Nephron (organoid): ENCODE data around the gene TBX5.
"Not testable (repeated sequence)": the region's sequence is repeated elsewhere in the genome, so short reads cannot be mapped to it uniquely, and the experiment has no call there.

Experiments used
- H3K27ac Mint-ChIP-seq, 3 experiments: 2 replicates each; pipeline ENCODE4 v1.8.0; 2020; ENCODE audit warnings: mixed read lengths in 3 of 3, mild to moderate bottlenecking in 2 of 3, moderate library complexity in 1 of 3
- H3K27me3 Mint-ChIP-seq: 2 replicates; pipeline ENCODE4 v1.8.0; 2021; ENCODE audit warnings: low read depth, mild to moderate bottlenecking, moderate library complexity, mixed read lengths
- H3K36me3 Mint-ChIP-seq: 2 replicates; pipeline ENCODE4 v1.8.0; 2020; ENCODE audit warnings: low read depth, mixed read lengths
- H3K4me1 Mint-ChIP-seq: 2 replicates; pipeline ENCODE4 v1.8.0; 2020; ENCODE audit warnings: mixed read lengths
- H3K4me3 Mint-ChIP-seq, 3 experiments: 2 replicates each; pipeline ENCODE4 v1.8.0; 2020; ENCODE audit warnings: mild to moderate bottlenecking in 3 of 3, mixed read lengths in 3 of 3, moderate library complexity in 2 of 3
- H3K9me3 Mint-ChIP-seq: 2 replicates; pipeline ENCODE4 v1.8.0; 2020; ENCODE audit warnings: mixed read lengths
- TF ChIP-seq, protein P1 (sequence below), 3 experiments: fragments of 200-600 bp; sonication (generic); IDR thresholded peaks; one replicate each; pipeline ENCODE4 v1.5.0; 2021; ENCODE audit warnings: antibody characterized with exemption in 3 of 3; ENCODE audit not compliant: unreplicated experiment in 3 of 3

The TBX5 gene

DNA sequence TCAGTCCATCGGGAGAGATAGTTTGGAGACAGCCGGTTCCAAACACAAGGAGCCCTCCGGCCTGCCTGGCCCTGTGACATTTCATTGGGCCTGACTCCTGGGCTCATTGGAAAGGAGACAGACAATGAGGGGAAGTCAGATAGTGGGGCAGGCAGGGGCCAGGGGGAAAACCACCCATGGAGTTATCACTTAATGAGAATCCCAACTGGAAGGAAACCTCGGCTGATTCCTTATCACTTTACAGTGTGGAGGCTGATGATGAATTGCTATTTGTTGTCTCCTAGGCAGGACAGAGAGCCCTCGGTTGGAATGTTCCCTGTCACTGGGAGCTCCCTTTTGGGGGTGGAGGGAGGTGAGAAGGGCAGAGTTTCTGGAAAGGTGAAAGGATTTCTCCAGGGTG is 44.4 kb downstream of the TBX5 start:
- no peaks in the 10 kb centered on the region for H3K9me3 Mint-ChIP-seq
- no peaks in the 10 kb centered on the region for H3K36me3 Mint-ChIP-seq
- H3K27me3 Mint-ChIP-seq = peaks cover 36% of the 10 kb centered on the region
- no peak overlapping the region for H3K27ac Mint-ChIP-seq
- H3K4me3 Mint-ChIP-seq = no peak overlapping the region
- H3K4me1 Mint-ChIP-seq = no peaks in the 10 kb centered on the region
- TF ChIP-seq, protein P1, sequence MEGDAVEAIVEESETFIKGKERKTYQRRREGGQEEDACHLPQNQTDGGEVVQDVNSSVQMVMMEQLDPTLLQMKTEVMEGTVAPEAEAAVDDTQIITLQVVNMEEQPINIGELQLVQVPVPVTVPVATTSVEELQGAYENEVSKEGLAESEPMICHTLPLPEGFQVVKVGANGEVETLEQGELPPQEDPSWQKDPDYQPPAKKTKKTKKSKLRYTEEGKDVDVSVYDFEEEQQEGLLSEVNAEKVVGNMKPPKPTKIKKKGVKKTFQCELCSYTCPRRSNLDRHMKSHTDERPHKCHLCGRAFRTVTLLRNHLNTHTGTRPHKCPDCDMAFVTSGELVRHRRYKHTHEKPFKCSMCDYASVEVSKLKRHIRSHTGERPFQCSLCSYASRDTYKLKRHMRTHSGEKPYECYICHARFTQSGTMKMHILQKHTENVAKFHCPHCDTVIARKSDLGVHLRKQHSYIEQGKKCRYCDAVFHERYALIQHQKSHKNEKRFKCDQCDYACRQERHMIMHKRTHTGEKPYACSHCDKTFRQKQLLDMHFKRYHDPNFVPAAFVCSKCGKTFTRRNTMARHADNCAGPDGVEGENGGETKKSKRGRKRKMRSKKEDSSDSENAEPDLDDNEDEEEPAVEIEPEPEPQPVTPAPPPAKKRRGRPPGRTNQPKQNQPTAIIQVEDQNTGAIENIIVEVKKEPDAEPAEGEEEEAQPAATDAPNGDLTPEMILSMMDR (IDR thresholded peaks at IDR 0.05; ENCODE audit: unreplicated experiment in 3 of 3) = no peak

DNA sequence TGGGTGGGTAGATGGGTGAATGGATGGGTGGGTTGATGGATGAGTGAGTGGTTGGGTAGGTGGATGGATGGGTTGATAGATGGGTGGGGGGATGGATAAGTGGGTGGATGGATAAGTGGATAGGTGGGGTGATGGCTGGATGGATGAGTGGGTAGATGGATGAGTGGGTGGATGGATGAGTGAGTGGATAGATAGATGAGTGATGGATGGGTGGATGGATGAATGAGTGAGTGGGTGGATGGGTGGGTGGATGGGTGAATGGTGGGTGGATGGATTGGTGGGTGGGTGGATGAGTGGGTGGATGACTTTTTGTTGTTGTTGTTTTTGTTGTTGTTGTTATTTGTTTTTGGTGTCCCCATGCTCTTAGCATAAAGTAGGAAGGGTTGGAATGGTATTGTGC is 45.5 kb downstream of the TBX5 start:
- Mint-ChIP-seq H3K27me3 (peaks cover 31% of the 10 kb centered on the region), H3K4me1 (no peaks in the 10 kb centered on the region), H3K4me3 (no peak overlapping the region), H3K9me3 (no peaks in the 10 kb centered on the region), H3K27ac (no peak overlapping the region), H3K36me3 (no peaks in the 10 kb centered on the region)
- TF ChIP-seq, protein P1 (IDR thresholded peaks at IDR 0.05; ENCODE audit: unreplicated experiment in 3 of 3) = no peak

DNA sequence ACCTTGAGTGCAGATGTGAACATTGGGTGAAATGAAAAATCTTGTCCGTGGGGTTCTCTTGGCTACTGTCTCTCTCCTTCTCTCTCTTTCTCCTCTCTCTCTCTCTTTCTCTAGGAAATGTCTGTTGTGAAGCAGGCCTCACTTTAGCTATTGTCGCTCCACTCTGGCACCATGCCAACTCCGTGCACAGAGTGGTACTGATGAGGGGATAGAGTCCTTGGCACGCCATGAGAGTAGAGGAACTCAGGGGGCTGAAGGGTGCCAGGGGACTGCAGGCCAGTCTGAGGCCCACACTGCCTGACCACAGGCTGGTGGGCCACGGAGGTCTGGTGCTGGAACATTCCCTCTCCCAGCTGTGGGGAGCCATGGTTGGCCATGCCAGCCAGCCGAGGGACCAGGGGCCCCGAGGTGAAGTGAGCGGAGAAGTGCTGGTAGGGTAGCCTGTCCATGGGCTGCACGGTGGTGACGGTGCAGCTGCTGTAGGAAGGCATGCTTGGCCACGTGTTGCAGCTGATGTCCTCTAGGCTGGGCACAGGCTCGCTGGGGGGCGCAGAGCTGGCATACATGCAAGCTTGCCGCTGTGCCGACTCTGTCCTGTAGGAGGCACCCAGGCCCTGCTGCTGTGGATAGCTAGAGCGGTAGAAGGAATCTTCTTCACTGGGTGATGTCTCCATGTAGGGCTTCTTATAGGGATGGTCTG is 50.4 kb downstream of the TBX5 start:
- H3K36me3 Mint-ChIP-seq = no peaks in the 10 kb centered on the region
- H3K27ac Mint-ChIP-seq = no peak overlapping the region
- H3K27me3 Mint-ChIP-seq = peaks cover 53% of the 10 kb centered on the region
- no peaks in the 10 kb centered on the region for H3K9me3 Mint-ChIP-seq
- no peak overlapping the region for H3K4me3 Mint-ChIP-seq
- H3K4me1 Mint-ChIP-seq = no peaks in the 10 kb centered on the region
- TF ChIP-seq, protein P1 (IDR thresholded peaks at IDR 0.05; ENCODE audit: unreplicated experiment in 3 of 3) = no peak

DNA sequence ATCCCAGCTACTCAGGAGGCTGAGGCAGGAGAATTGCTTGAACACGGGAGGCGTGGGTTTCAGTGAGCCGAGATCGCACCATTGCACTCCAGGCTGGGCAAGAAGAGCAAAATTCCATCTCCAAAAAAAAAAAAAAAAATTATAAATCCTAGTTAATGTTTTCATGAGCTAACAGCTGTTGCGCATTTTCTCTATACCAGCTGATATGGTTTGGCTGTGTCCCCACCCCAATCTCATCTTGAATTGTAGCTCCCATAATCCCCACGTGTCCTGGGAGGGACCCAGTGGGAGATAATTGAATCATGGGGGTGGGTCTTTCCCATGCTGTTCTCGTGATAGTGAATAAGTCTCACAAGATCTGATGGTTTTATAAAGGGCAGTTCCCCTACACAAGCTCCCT is 56.7 kb downstream of the TBX5 start:
- not testable (repeated sequence) for H3K36me3 Mint-ChIP-seq, H3K4me1 Mint-ChIP-seq, H3K27ac Mint-ChIP-seq, H3K4me3 Mint-ChIP-seq, H3K9me3 Mint-ChIP-seq
- H3K27me3 Mint-ChIP-seq = peaks cover 58% of the 10 kb centered on the region

DNA sequence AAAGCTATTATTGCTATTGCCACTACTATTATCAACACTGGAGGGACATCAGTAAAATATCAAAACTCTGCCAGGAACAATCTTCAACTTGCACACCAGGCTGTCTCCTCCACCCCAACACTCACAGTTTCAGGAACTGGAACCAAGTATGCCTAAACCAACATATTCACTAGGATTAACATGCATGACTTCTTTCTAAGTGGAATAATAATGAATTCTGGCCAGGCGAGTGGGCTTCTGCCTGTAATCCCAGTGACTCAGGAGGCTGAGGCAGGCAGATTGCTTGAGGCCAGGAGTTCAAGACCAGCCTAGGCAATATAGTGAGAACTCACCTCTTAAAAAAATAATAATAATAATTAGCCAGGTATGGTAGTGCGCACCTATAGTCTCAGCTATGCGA is 58.1 kb downstream of the TBX5 start:
- Mint-ChIP-seq H3K4me3 (no peak overlapping the region), H3K9me3 (no peaks in the 10 kb centered on the region), H3K27me3 (peaks cover 61% of the 10 kb centered on the region), H3K36me3 (no peaks in the 10 kb centered on the region), H3K4me1 (no peaks in the 10 kb centered on the region), H3K27ac (no peak overlapping the region)
- TF ChIP-seq, protein P1 (IDR thresholded peaks at IDR 0.05; ENCODE audit: unreplicated experiment in 3 of 3) = no peak

DNA sequence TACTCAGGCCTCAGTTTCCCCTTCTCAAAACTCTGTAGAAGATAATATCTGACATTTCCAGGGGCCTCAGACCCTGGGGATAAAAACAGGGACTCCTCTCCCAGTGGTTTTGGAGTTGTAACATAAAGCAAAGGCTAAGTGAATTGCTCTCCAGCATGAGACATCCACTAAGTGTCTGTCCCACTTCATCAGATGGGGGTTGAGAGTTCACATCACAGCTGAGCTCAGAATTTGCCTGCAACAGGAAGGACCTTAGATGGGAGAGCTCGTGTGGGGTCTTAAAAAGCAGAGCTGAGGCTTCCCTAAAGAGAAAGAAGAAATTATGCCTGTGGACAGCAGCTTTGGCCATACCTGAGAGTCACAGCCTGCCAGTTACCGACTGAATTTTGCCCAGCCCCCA is 61.1 kb downstream of the TBX5 start:
- Mint-ChIP-seq H3K27me3 (peaks cover 72% of the 10 kb centered on the region), H3K9me3 (peaks cover 5% of the 10 kb centered on the region), H3K27ac (no peak overlapping the region), H3K4me3 (no peak overlapping the region), H3K36me3 (no peaks in the 10 kb centered on the region), H3K4me1 (no peaks in the 10 kb centered on the region)
- TF ChIP-seq, protein P1 (IDR thresholded peaks at IDR 0.05; ENCODE audit: unreplicated experiment in 3 of 3) = no peak
